K562 (cell line): ENCODE results near the gene BID. TPM values are rescaled to one million over a fixed set of nuclear protein-coding genes. Genes with fewer than 3 reads are reported as not detected.
A peak's percentile ranks its signal among the peaks of the same experiment; 100 is the strongest.

Source experiments
- ATAC-seq: fragments of 200-7000 bp; cut with Tn5 transposase; 3 replicates; pipeline ENCODE4 v1.9.1; 2020; ENCODE audit warnings: moderate library complexity
- BruUV-seq: library from RNA; stranded (reverse); fragments of 400-500 nt; replicated peaks from 2 replicates; lab custom pipeline; 2021; lab: Mats Ljungman, UMichigan
- CTCF ChIA-PET: fragments of 300-600 bp; formaldehyde crosslinking; extraction: SDS; loops from one replicate; lab custom pipeline; 2021; ENCODE audit warnings: low intra/inter-chr PET ratio; lab: Yijun Ruan, JAX
- POLR2A ChIA-PET: fragments of 300-600, 350-650 bp; sonication (Branson Sonifier 250); formaldehyde crosslinking; extraction: SDS; loops from one replicate; lab custom pipeline; 2021; ENCODE audit warnings: antibody characterized with exemption, inconsistent platforms; lab: Yijun Ruan, JAX
- DNase-seq, 4 experiments: peaks; one replicate each; pipeline versions ENCODE4 v3.0.0 to v3.0.0-alpha.2; 2011 to 2018; ENCODE audit warnings: low spot score in 3 of 4, mixed read lengths in 3 of 4; ENCODE audit errors: extremely low read depth in 1 of 4
- FAIRE-seq: peaks from 2 replicates; lab custom pipeline; 2011; peaks lifted over from hg19 to GRCh38; lab: Jason Lieb, UNC
- H2AFZ ChIP-seq: 2 replicates; pipeline ENCODE4 v1.6.0; 2011; ENCODE audit warnings: low read depth, low read length, control low read depth, inconsistent platforms
- H3K27ac ChIP-seq: fragments of 200-600 bp; 3 replicates; pipeline ENCODE4 v1.8.0; 2011; ENCODE audit warnings: low read depth, mild to moderate bottlenecking, control low read depth, inconsistent platforms, low read length, moderate library complexity, mixed read lengths; ENCODE audit errors: extremely low read depth
- H3K27me3 ChIP-seq, 2 experiments: fragments of 300-600 bp in 1 of 2; 2 replicates in 1 of 2; 3 replicates in 1 of 2; pipeline versions ENCODE4 v1.6.0 to v1.8.0; 2011; ENCODE audit warnings: inconsistent platforms in 2 of 2, low read length in 2 of 2, mild to moderate bottlenecking in 1 of 2, mixed read lengths in 1 of 2, moderate library complexity in 1 of 2; ENCODE audit not compliant: control insufficient read depth in 2 of 2, insufficient read depth in 2 of 2
- H3K36me3 ChIP-seq: fragments of 300-600 bp; 3 replicates; pipeline ENCODE4 v1.8.0; 2011; ENCODE audit warnings: mild to moderate bottlenecking, low read length, inconsistent platforms; ENCODE audit not compliant: control insufficient read depth, insufficient read depth
- H3K4me1 ChIP-seq, 2 experiments: fragments of 200-600 bp in 1 of 2; replicated peaks in 1 of 2; 2 replicates in 1 of 2; 3 replicates in 1 of 2; pipeline versions ENCODE4 v1.5.1 to v1.8.0; 2011; ENCODE audit warnings: inconsistent platforms in 2 of 2, low read length in 2 of 2, mild to moderate bottlenecking in 1 of 2, mixed read lengths in 1 of 2, moderate library complexity in 1 of 2; ENCODE audit not compliant: control insufficient read depth in 2 of 2, insufficient read depth in 2 of 2
- H3K4me2 ChIP-seq: 2 replicates; pipeline ENCODE4 v1.6.1; 2011; ENCODE audit warnings: low read length, control low read depth, inconsistent platforms, mixed read lengths; ENCODE audit not compliant: insufficient read depth
- H3K4me3 ChIP-seq: fragments of 200-600 bp; sonication (generic), shearing (Covaris generic); 2 replicates; pipeline ENCODE4 v1.5.1; 2016; ENCODE audit warnings: control low read depth, inconsistent platforms
- H3K79me2 ChIP-seq: fragments of 200-600 bp; 3 replicates; pipeline ENCODE4 v1.8.0; 2011; ENCODE audit warnings: low read length, inconsistent platforms; ENCODE audit not compliant: control insufficient read depth, insufficient read depth
- H3K9ac ChIP-seq, 2 experiments: 2 replicates each; pipeline versions ENCODE4 v1.6.0 to v1.6.1; 2011; ENCODE audit warnings: low read depth in 2 of 2, low read length in 2 of 2, control low read depth in 1 of 2, inconsistent platforms in 1 of 2, mild to moderate bottlenecking in 1 of 2, mixed read lengths in 1 of 2; ENCODE audit not compliant: insufficient read depth in 1 of 2
- H3K9me1 ChIP-seq: one replicate; pipeline ENCODE4 v1.6.0; 2011; ENCODE audit warnings: inconsistent platforms, mild to moderate bottlenecking, low read length, moderate library complexity; ENCODE audit not compliant: control insufficient read depth, insufficient read depth
- H3K9me3 ChIP-seq: replicated peaks from 2 replicates; pipeline ENCODE4 v1.5.1; 2011; ENCODE audit warnings: low read depth, low read length, inconsistent platforms; ENCODE audit not compliant: control insufficient read depth, insufficient read depth
- H4K20me1 ChIP-seq: replicated peaks from 2 replicates; pipeline ENCODE4 v1.6.1; 2011; ENCODE audit warnings: low read length, inconsistent platforms, mixed read lengths; ENCODE audit not compliant: control insufficient read depth, insufficient read depth
- BMI1 ChIP-seq: fragments of 150-350 bp; IDR thresholded peaks from 2 replicates; pipeline ENCODE4 v1.6.1; 2014; ENCODE audit warnings: low read length
- KLF16 ChIP-seq: IDR thresholded peaks from 2 replicates; pipeline ENCODE4 v1.6.1; 2016; ENCODE audit warnings: antibody characterized with exemption
- NFIC ChIP-seq: fragments of 450-650 bp; IDR thresholded peaks from 2 replicates; pipeline ENCODE4 v1.6.1; 2017; ENCODE audit warnings: mild to moderate bottlenecking, inconsistent platforms
- NR1H2 ChIP-seq: sonication (generic); formaldehyde crosslinking; IDR thresholded peaks from 2 replicates; pipeline ENCODE4 v1.4.0; 2020; ENCODE audit warnings: mild to moderate bottlenecking, missing genetic modification reagents
- RBM14 ChIP-seq: fragments of 200-400 bp; formaldehyde crosslinking; IDR thresholded peaks from 2 replicates; pipeline ENCODE4 v1.6.1; 2018; ENCODE audit warnings: low read depth, mild to moderate bottlenecking, low read length, moderate library complexity, borderline replicate concordance; ENCODE audit not compliant: insufficient read depth
- SNIP1 ChIP-seq: fragments of 450-650 bp; IDR thresholded peaks from 2 replicates; pipeline ENCODE4 v1.7.1; 2017; ENCODE audit warnings: low read depth, mild to moderate bottlenecking
- ZNF644 ChIP-seq: fragments of 200-800 bp; sonication (Bioruptor generic); IDR thresholded peaks from 2 replicates; pipeline ENCODE4 v1.6.1; 2016; ENCODE audit warnings: low read depth, missing genetic modification characterization, missing compliant biosample characterization
- WGBS: fragments of 100-300 bp; shearing (Covaris generic); methylation state at CpG from one replicate; pipeline ENCODE4 v1.1.6; 2016; ENCODE audit warnings: low coverage, mixed read lengths; ENCODE audit not compliant: insufficient coverage; ENCODE audit errors: missing lambda C conversion rate; 5-methylcytosine and 5-hydroxymethylcytosine counted together
- in situ Hi-C: fragments of 300-500 bp; cut with MboI; formaldehyde crosslinking; loops from 4 replicates; pipeline ENCODE4 v1.15.0; 2018; ENCODE audit warnings: inconsistent platforms, mixed read lengths
- intact Hi-C: fragments of 100-400 bp; cut with micrococcal nuclease; formaldehyde crosslinking; loops from 2 replicates; pipeline ENCODE4 v1.14.2; 2022
- polyA plus RNA-seq, 8 experiments: library from polyadenylated mRNA; depleted of rRNA in 4 of 8; stranded (reverse) in 5 of 8; unstranded in 3 of 8; fragments of >200 nt; fragmentation: Nextera tagmentation in 2 of 8; fragmentation: Illumina TruSeq in 1 of 8; extraction: Ambion mirVana in 2 of 8; extraction: Trizol in 1 of 8; gene quantifications; 2 replicates each; pipeline versions ENCODE4 v1.2.1 to v1.2.3, GENCODE V29; 2011 to 2014; ENCODE audit warnings: inconsistent platforms in 1 of 8, missing spikeins in 1 of 8
- total RNA-seq, 7 experiments: library from RNA; depleted of rRNA in 6 of 7; stranded (reverse); fragments of >200 nt in 6 of 7; fragmentation: Illumina TruSeq in 2 of 7; extraction: Trizol in 2 of 7; gene quantifications; 2 replicates each; pipeline versions ENCODE4 v1.2.1 to v1.2.3, GENCODE V29; 2011 to 2021; ENCODE audit warnings: low replicate concordance in 1 of 7
- TF ChIP-seq, protein P1 (sequence below): sonication (generic); formaldehyde crosslinking; IDR thresholded peaks from 2 replicates; pipeline ENCODE4 v1.8.0; 2023; ENCODE audit warnings: missing genetic modification reagents, mild to moderate bottlenecking, borderline replicate concordance

BID gene
- total and polyA plus RNA-seq, 9 of the 15 experiments (the other 6 are each of a cell fraction or from before 2014, with no cell fraction given) = 5.2 to 209 (median 63.7) TPM

- intact Hi-C loops = no loop called here
- ChIA-PET POLR2A (interaction anchor here (1.0 to 2.1 kb wide), 3 partner anchors 11 to 35 kb away, joined by 4 to 7 read pairs (median 4); no protein-coding TSS in a partner anchor), CTCF (no interaction called here)
- Histone ChIP-seq H4K20me1 (no peaks in the 10 kb centered on the region), H3K27ac (no peak overlapping the region), H3K9me3 (no peaks in the 10 kb centered on the region), H3K79me2 (no peaks in the 10 kb centered on the region), H3K36me3 (peaks cover 41% of the 10 kb centered on the region; the same call in 2 of the 3 replicates), H3K4me3 (no peak overlapping the region)
- DNase-seq (no peak), ATAC-seq (no peak)
- WGBS = 81% methylated on average over 3 of the region's 3 CpGs
- BruUV-seq = no TSS peak
- in situ Hi-C loops = no loop called here
- TF ChIP-seq NFIC (peak; percentile 58), KLF16 (no peak)
- TF ChIP-seq, all 486 proteins: peak for 1
- Histone ChIP-seq H3K4me2 (no peak overlapping the region), H3K9ac (no peak overlapping the region), H3K9me1 (no peaks in the 10 kb centered on the region), H2AFZ (no peak overlapping the region), H3K4me1 (0 out of 5 replicates have a peak, but pooled peaks cover 0 to 3% of the 10 kb centered on the region in 2 experiments), H3K27me3 (no peaks in the 10 kb centered on the region)
- FAIRE-seq = no peak
These were observed 66.7 kb downstream of the BID start for GRCh38 chr22:17707526-17707925.

GRCh38 chr22:17706947-17707346 is 67.3 kb downstream of the BID start:
- no TSS peak for BruUV-seq
- H3K9ac ChIP-seq = no peak overlapping the region
- H3K4me2 ChIP-seq = no peak overlapping the region
- no peak for FAIRE-seq
- no peaks in the 10 kb centered on the region for H3K9me3 ChIP-seq
- 89% methylated on average over 1 of the region's 1 CpG for WGBS
- intact Hi-C loops (no loop called here), in situ Hi-C loops (no loop called here)
- no peaks in the 10 kb centered on the region for H3K79me2 ChIP-seq
- ChIA-PET CTCF (no interaction called here), POLR2A (interaction anchor here (0.6 to 2.1 kb wide), 4 partner anchors 10 to 78 kb away, joined by 3 to 7 read pairs (median 4); no protein-coding TSS in a partner anchor)
- no peaks in the 10 kb centered on the region for H3K9me1 ChIP-seq
- no peak for ATAC-seq
- H3K36me3 ChIP-seq = peaks cover 44% of the 10 kb centered on the region; the same call in 2 of the 3 replicates
- H2AFZ ChIP-seq = no peak overlapping the region
- no peak for DNase-seq
- H4K20me1 ChIP-seq = no peaks in the 10 kb centered on the region
- H3K27ac ChIP-seq = peak overlapping the region; percentile 35; the same call in 1 of the 3 replicates
- 0 out of 5 replicates have a peak, but pooled peaks cover 0 to 3% of the 10 kb centered on the region in 2 experiments for H3K4me1 ChIP-seq
- no peaks in the 10 kb centered on the region for H3K27me3 ChIP-seq
- H3K4me3 ChIP-seq = no peak overlapping the region
- TF ChIP-seq, protein P1, sequence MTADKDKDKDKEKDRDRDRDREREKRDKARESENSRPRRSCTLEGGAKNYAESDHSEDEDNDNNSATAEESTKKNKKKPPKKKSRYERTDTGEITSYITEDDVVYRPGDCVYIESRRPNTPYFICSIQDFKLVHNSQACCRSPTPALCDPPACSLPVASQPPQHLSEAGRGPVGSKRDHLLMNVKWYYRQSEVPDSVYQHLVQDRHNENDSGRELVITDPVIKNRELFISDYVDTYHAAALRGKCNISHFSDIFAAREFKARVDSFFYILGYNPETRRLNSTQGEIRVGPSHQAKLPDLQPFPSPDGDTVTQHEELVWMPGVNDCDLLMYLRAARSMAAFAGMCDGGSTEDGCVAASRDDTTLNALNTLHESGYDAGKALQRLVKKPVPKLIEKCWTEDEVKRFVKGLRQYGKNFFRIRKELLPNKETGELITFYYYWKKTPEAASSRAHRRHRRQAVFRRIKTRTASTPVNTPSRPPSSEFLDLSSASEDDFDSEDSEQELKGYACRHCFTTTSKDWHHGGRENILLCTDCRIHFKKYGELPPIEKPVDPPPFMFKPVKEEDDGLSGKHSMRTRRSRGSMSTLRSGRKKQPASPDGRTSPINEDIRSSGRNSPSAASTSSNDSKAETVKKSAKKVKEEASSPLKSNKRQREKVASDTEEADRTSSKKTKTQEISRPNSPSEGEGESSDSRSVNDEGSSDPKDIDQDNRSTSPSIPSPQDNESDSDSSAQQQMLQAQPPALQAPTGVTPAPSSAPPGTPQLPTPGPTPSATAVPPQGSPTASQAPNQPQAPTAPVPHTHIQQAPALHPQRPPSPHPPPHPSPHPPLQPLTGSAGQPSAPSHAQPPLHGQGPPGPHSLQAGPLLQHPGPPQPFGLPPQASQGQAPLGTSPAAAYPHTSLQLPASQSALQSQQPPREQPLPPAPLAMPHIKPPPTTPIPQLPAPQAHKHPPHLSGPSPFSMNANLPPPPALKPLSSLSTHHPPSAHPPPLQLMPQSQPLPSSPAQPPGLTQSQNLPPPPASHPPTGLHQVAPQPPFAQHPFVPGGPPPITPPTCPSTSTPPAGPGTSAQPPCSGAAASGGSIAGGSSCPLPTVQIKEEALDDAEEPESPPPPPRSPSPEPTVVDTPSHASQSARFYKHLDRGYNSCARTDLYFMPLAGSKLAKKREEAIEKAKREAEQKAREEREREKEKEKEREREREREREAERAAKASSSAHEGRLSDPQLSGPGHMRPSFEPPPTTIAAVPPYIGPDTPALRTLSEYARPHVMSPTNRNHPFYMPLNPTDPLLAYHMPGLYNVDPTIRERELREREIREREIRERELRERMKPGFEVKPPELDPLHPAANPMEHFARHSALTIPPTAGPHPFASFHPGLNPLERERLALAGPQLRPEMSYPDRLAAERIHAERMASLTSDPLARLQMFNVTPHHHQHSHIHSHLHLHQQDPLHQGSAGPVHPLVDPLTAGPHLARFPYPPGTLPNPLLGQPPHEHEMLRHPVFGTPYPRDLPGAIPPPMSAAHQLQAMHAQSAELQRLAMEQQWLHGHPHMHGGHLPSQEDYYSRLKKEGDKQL (CRISPR knock-in tag) = no peak
- TF ChIP-seq RBM14 (no peak), ZNF644 (tag) (no peak), SNIP1 (no peak), NR1H2 (no peak), BMI1 (no peak)
